Panc1 (cell line): ENCODE measurements around the gene GNA12. TPM values are rescaled to one million over a fixed set of nuclear protein-coding genes. Genes with fewer than 3 reads are reported as not detected.
"Not testable (repeated sequence)": the region's sequence is repeated elsewhere in the genome, so short reads cannot be mapped to it uniquely, and the experiment has no call there.

Experiments used
- ATAC-seq: fragments of 200-7000 bp; cut with Tn5 transposase; 2 replicates; pipeline ENCODE4 v1.9.1; 2020; ENCODE audit warnings: mild to moderate bottlenecking, moderate library complexity
- BruUV-seq: library from RNA; stranded (reverse); fragments of 400-500 nt; replicated peaks from 2 replicates; lab custom pipeline; 2021; lab: Mats Ljungman, UMichigan
- CTCF ChIA-PET: fragments of 300-600 bp; sonication (Branson Sonifier 250); formaldehyde crosslinking; loops from one replicate; lab custom pipeline; 2022; ENCODE audit warnings: antibody characterized with exemption; lab: Charles Lee
- POLR2A ChIA-PET: fragments of 300-600 bp; sonication (Branson Sonifier 250); formaldehyde crosslinking; loops from one replicate; lab custom pipeline; 2022; ENCODE audit warnings: antibody characterized with exemption; lab: Charles Lee
- DNase-seq: peaks from one replicate; pipeline ENCODE4 v3.0.0-alpha.2; 2010; ENCODE audit warnings: low read depth, low spot score
- H3K27ac ChIP-seq: 2 replicates; pipeline ENCODE4 v1.5.1; 2011; ENCODE audit warnings: mild to moderate bottlenecking, low read length, inconsistent platforms
- H3K27me3 ChIP-seq: fragments of 200-500 bp; sonication (Bioruptor generic); 2 replicates; pipeline ENCODE4 v1.6.0; 2014; ENCODE audit warnings: low read length, inconsistent platforms; ENCODE audit not compliant: control insufficient read depth, insufficient read depth
- H3K36me3 ChIP-seq: fragments of 200-500 bp; sonication (Bioruptor generic); 2 replicates; pipeline ENCODE4 v1.5.1; 2014; ENCODE audit warnings: inconsistent platforms, mild to moderate bottlenecking, low read length, moderate library complexity; ENCODE audit not compliant: control insufficient read depth, insufficient read depth
- H3K4me1 ChIP-seq: 2 replicates; pipeline ENCODE4 v1.5.1; 2011; ENCODE audit warnings: inconsistent platforms, mild to moderate bottlenecking, low read length, moderate library complexity; ENCODE audit not compliant: control insufficient read depth, insufficient read depth
- H3K4me3 ChIP-seq, 2 experiments: 2 replicates each; pipeline ENCODE4 v1.5.1; 2011 to 2012; ENCODE audit warnings: low read depth in 2 of 2, low read length in 2 of 2, mild to moderate bottlenecking in 2 of 2, inconsistent platforms in 1 of 2, moderate library complexity in 1 of 2
- H3K9me3 ChIP-seq: fragments of 200-500 bp; sonication (Bioruptor generic); 2 replicates; pipeline ENCODE4 v1.5.1; 2014; ENCODE audit warnings: low read depth, mild to moderate bottlenecking, inconsistent platforms, low read length, moderate library complexity; ENCODE audit not compliant: control insufficient read depth, insufficient read depth
- POLR2AphosphoS5 ChIP-seq: IDR thresholded peaks from 2 replicates; pipeline ENCODE4 v1.6.1; 2012; ENCODE audit warnings: mild to moderate bottlenecking, low read depth, low read length, moderate library complexity
- SIN3A ChIP-seq: IDR thresholded peaks from 2 replicates; pipeline ENCODE4 v1.6.1; 2012; ENCODE audit warnings: low read depth, mild to moderate bottlenecking, low read length, moderate library complexity, borderline replicate concordance; ENCODE audit not compliant: insufficient read depth
- TCF7L2 ChIP-seq: IDR thresholded peaks from 2 replicates; pipeline ENCODE4 v1.6.1; 2011; ENCODE audit warnings: mild to moderate bottlenecking, low read depth, low read length, inconsistent platforms
- in situ Hi-C: cut with HindIII; loops from 2 replicates; pipeline ENCODE4 v1.10.0; 2016; ENCODE audit warnings: low sequenced_read_pairs, low pct_unique_long_range_greater_than_20kb
- intact Hi-C: fragments of 100-400 bp; cut with micrococcal nuclease; formaldehyde crosslinking; loops from one replicate; pipeline ENCODE4 v1.10.0; 2022; ENCODE audit not compliant: unreplicated experiment
- total RNA-seq: library from RNA; stranded (reverse); gene quantifications from one replicate; pipeline ENCODE4 v1.2.1, GENCODE V29; 2021; ENCODE audit not compliant: unreplicated experiment
- TF ChIP-seq, protein P1 (sequence below), 2 experiments: IDR thresholded peaks; 2 replicates each; pipeline ENCODE4 v1.6.1; 2011 to 2012; ENCODE audit warnings: low read depth in 2 of 2, control low read depth in 1 of 2, low read length in 1 of 2, mild to moderate bottlenecking in 1 of 2, moderate library complexity in 1 of 2; ENCODE audit not compliant: insufficient read depth in 1 of 2
- TF ChIP-seq, protein P2 (sequence below): fragments of 450-650 bp; IDR thresholded peaks from 2 replicates; pipeline ENCODE4 v1.5.1; 2017; ENCODE audit warnings: mild to moderate bottlenecking

The GNA12 gene
- total RNA-seq, 1 experiment from 2014 or later, result 139 TPM

DNA sequence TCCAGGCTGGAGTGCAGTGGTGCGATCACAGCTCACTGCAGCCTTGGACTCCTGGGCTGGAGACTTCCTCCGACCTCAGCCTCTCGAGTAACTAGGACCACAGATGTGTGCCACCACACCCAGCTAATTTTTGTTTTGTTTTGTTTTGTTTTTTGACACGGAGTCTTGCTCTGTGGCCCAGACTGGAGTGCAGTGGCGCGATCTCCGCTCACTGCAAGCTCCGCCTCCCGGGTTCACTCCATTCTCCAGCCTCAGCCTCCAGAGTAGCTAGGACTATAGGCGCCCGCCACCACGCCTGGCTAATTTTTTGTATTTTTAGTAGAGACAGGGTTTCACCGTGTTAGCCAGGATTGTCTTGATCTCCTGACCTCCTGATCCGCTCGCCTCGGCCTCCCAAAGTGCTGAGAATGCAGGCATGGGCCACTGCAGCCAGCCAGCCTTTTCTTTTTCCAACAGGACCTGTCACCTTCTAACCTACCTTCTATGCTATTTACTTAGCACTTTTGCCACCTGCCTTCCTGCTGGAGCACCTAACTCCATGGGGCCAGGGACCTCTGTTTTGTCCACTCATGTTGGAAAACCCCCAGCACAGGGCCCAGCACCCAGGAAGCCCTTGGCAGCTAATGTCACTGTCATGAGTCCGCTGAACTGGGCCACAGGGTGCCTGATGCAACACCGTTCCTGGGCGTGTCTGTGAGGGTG is 150.5 kb downstream of the GNA12 start:
- intact Hi-C loops, H3K27me3 ChIP-seq, in situ Hi-C loops, H3K4me1 ChIP-seq, DNase-seq, H3K36me3 ChIP-seq, H3K4me3 ChIP-seq, BruUV-seq, H3K9me3 ChIP-seq, H3K27ac ChIP-seq: not testable (repeated sequence)
- ATAC-seq, result peak; percentile 24; the same call in 1 of the 2 replicates
- POLR2A ChIA-PET, result interaction anchor here (0.5 kb wide), 1 partner anchor 29 kb away, joined by 3 read pairs; no protein-coding TSS in a partner anchor
- CTCF ChIA-PET, result interaction anchor here (0.6 kb wide), 1 partner anchor 196 kb away, joined by 4 read pairs; no protein-coding TSS in a partner anchor

DNA sequence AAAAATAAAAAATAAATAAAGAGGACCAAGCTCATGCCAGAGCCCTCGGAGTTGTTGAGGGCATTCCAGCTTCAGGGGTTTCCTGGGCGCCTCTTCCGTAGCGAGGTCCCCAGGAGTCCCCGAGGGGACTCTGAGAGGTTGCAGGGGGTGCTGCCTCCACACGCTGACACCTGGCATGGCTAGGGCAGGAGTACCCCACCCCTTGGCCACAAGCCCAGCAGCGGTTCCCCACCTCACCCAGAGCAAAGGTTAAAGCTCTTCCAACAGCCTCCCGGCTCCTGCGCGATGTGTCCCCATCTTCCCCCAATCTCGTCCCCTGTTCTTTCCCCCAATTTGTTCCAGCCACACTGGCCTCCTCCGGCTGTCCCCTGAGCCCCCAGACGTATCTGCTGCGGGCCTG is 151.6 kb downstream of the GNA12 start:
- peaks cover 3% of the 10 kb centered on the region; the same call in 1 of the 2 replicates for H3K27me3 ChIP-seq
- peaks cover 3% of the 10 kb centered on the region; the same call in 1 of the 2 replicates for H3K4me1 ChIP-seq
- in situ Hi-C loops, result no loop called here
- ChIA-PET CTCF (interaction anchor here (0.6 kb wide), 1 partner anchor 195 kb away, joined by 4 read pairs; no protein-coding TSS in a partner anchor), POLR2A (interaction anchor here (0.5 kb wide), 1 partner anchor 36 kb away, joined by 3 read pairs; no protein-coding TSS in a partner anchor)
- TF ChIP-seq SIN3A, result no peak
- TF ChIP-seq TCF7L2, result no peak
- TF ChIP-seq, protein P1, sequence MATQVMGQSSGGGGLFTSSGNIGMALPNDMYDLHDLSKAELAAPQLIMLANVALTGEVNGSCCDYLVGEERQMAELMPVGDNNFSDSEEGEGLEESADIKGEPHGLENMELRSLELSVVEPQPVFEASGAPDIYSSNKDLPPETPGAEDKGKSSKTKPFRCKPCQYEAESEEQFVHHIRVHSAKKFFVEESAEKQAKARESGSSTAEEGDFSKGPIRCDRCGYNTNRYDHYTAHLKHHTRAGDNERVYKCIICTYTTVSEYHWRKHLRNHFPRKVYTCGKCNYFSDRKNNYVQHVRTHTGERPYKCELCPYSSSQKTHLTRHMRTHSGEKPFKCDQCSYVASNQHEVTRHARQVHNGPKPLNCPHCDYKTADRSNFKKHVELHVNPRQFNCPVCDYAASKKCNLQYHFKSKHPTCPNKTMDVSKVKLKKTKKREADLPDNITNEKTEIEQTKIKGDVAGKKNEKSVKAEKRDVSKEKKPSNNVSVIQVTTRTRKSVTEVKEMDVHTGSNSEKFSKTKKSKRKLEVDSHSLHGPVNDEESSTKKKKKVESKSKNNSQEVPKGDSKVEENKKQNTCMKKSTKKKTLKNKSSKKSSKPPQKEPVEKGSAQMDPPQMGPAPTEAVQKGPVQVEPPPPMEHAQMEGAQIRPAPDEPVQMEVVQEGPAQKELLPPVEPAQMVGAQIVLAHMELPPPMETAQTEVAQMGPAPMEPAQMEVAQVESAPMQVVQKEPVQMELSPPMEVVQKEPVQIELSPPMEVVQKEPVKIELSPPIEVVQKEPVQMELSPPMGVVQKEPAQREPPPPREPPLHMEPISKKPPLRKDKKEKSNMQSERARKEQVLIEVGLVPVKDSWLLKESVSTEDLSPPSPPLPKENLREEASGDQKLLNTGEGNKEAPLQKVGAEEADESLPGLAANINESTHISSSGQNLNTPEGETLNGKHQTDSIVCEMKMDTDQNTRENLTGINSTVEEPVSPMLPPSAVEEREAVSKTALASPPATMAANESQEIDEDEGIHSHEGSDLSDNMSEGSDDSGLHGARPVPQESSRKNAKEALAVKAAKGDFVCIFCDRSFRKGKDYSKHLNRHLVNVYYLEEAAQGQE (IDR thresholded peaks at IDR 0.05; ENCODE audit: insufficient read depth in 1 of 2, low read depth in 2 of 2, low read length in 1 of 2), result no peak
- TF ChIP-seq, protein P2, sequence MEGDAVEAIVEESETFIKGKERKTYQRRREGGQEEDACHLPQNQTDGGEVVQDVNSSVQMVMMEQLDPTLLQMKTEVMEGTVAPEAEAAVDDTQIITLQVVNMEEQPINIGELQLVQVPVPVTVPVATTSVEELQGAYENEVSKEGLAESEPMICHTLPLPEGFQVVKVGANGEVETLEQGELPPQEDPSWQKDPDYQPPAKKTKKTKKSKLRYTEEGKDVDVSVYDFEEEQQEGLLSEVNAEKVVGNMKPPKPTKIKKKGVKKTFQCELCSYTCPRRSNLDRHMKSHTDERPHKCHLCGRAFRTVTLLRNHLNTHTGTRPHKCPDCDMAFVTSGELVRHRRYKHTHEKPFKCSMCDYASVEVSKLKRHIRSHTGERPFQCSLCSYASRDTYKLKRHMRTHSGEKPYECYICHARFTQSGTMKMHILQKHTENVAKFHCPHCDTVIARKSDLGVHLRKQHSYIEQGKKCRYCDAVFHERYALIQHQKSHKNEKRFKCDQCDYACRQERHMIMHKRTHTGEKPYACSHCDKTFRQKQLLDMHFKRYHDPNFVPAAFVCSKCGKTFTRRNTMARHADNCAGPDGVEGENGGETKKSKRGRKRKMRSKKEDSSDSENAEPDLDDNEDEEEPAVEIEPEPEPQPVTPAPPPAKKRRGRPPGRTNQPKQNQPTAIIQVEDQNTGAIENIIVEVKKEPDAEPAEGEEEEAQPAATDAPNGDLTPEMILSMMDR, result no peak
- no peak for TF ChIP-seq POLR2AphosphoS5
- H3K9me3 ChIP-seq, result no peaks in the 10 kb centered on the region
- H3K36me3 ChIP-seq, result no peaks in the 10 kb centered on the region
- BruUV-seq, result no TSS peak
- no peak for DNase-seq
- no peak for ATAC-seq
- H3K27ac ChIP-seq, result no peak overlapping the region
- H3K4me3 ChIP-seq, result no peak overlapping the region
- intact Hi-C loops, result no loop called here

DNA sequence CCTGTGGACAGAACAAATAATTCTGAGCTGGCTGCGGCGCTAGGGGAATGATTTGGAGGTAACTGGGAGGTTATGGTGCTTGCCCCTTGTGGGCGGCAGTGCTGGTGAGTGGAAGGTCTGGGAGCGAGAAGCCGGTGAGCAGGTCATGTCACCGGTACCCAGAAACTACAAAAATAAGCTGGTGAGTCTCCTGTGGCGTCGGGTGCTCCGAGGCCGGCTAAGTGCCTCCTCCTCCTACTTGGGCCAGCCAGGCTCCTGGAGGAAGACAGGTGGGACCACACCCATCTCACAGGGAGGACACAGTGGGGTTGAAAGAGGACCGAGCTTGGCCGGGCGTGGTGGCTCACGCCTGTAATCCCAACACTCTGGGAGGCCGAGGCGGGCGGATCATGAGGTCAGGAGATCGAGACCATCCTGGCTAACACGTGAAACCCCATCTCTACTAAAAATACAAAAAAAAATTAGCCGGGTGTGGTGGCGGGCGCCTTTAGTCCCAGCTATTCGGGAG is 152.1 kb downstream of the GNA12 start:
- H3K27me3 ChIP-seq, H3K27ac ChIP-seq, DNase-seq, BruUV-seq, H3K4me1 ChIP-seq, in situ Hi-C loops, ATAC-seq, intact Hi-C loops, H3K4me3 ChIP-seq, H3K36me3 ChIP-seq, H3K9me3 ChIP-seq: not testable (repeated sequence)
- CTCF ChIA-PET, result interaction anchor here (0.7 to 1.6 kb wide), 2 partner anchors 11 to 28 kb away, joined by 4 to 7 read pairs; no protein-coding TSS in a partner anchor
- POLR2A ChIA-PET, result interaction anchor here (0.5 kb wide), 1 partner anchor 36 kb away, joined by 3 read pairs; no protein-coding TSS in a partner anchor
